Mammary microvascular endothelial cell (primary cell): Measurements from ENCODE around the gene IRS4. TPM values are rescaled to one million over a fixed set of nuclear protein-coding genes. Genes with fewer than 3 reads are reported as not detected.

Experiments
- total RNA-seq: library from RNA; depleted of rRNA; stranded (reverse); fragments of >200 nt; gene quantifications from 2 replicates; pipeline ENCODE4 v1.2.3, GENCODE V29; 2015

IRS4 gene
- total RNA-seq = 0.25 TPM in 1 of 2 replicates, not detected in the other

GRCh38 chrX:108736509-108737479 lies at the start of gene IRS4:
Gene IRS4, minus strand, starts transcription at chrX:108736563.

